ENCODE results near the gene C11orf42.

The C11orf42 gene

GRCh38 chr11:6258141-6258540 lies 52.8 kb downstream of the C11orf42 start:
- H3K27ac ChIP-seq = no peak overlapping the region
- no peak for TF ChIP-seq CTCF (IDR thresholded peaks at IDR 0.05)
- TF ChIP-seq ZFX (IDR thresholded peaks at IDR 0.05; ENCODE audit: borderline replicate concordance) = no peak

GRCh38 chr11:6258571-6259081 lies 53.3 kb downstream of the C11orf42 start:
- no peak for TF ChIP-seq ZFX (IDR thresholded peaks at IDR 0.05; ENCODE audit: borderline replicate concordance)
- no peak for TF ChIP-seq CTCF (IDR thresholded peaks at IDR 0.05)
- no peak overlapping the region for H3K27ac ChIP-seq

GRCh38 chr11:6260207-6260726 lies 54.9 kb downstream of the C11orf42 start:
- H3K27ac ChIP-seq = no peak overlapping the region
- TF ChIP-seq ZFX (IDR thresholded peaks at IDR 0.05; ENCODE audit: borderline replicate concordance) = no peak
- TF ChIP-seq CTCF (IDR thresholded peaks at IDR 0.05) = no peak
